K562 treated with DMSO at 1 percent for 4 hours (cell line): Measurements from ENCODE around the gene GPATCH8. TPM values are rescaled to one million over a fixed set of nuclear protein-coding genes. Genes with fewer than 3 reads are reported as not detected.

Source experiments
- total RNA-seq: library from RNA; unstranded; fragments of 300-600 nt; gene quantifications from 2 replicates; pipeline ENCODE4 v1.2.3, GENCODE V29; 2022; ENCODE audit not compliant: insufficient read depth

Gene GPATCH8
- total RNA-seq = 17.6 and 18.3 TPM in 2 replicates

GRCh38 chr17:44503147-44504029 is at the start of gene GPATCH8:
Gene GPATCH8 (minus strand): TSS chr17:44503406. CDS start chr17:44503370, 36 bp downstream.

GRCh38 chr17:44389281-44389680 is 113.9 kb downstream of the GPATCH8 start, which contains the start of gene ITGA2B:
Gene ITGA2B (minus strand): TSS chr17:44389649. CDS start chr17:44389473, 176 bp downstream.

DNA sequence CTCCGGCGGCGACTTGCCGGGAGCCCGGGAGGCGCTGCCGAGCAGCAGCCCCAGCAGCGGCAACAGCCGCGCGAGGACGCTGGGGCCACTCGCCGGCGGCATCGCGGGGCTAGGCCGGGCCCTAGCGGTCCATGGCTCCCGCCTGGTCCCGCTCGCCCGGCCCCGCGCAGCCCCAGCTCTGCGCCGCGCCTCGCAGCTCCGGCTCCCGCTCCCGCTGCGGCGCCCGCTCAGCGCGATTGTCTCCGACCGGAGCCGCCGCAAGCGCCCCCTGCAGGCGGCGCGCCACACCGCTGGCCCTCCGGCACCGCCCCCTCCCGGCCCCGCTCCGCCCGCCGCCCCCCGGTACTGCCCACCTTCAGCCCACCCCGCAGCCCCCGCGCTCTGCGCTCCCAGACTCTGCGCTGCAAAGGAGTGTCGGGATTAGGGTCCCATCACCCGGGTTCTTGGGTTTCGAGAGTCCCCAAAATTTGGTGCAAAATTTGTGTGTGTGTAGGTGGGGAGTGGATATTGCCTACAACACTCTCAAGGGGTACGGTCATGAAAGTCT is 139.5 kb downstream of the GPATCH8 start, which contains the start of gene FAM171A2:
TSS of gene FAM171A2 (minus strand) at position 241 of the 547 bp plus-strand sequence. CDS start at position 102, 139 bp downstream.

Other genes with a start within 250 kb of the GPATCH8 start
- 14.3 and 22.0 TPM in 2 replicates for gene SLC4A1, start 235.3 kb downstream of the GPATCH8 start, total RNA-seq
- 3.0 TPM in 1 of 2 replicates, not detected in the other for gene RUNDC3A, start 194.8 kb downstream of the GPATCH8 start, total RNA-seq
- gene SLC25A39, start 178.6 kb downstream of the GPATCH8 start, total RNA-seq = 222 and 250 TPM in 2 replicates
- 253 and 280 TPM in 2 replicates for gene GRN, start 158.1 kb downstream of the GPATCH8 start, total RNA-seq
- gene FAM171A2, start 139.6 kb downstream of the GPATCH8 start, total RNA-seq = 14.1 and 14.8 TPM in 2 replicates
- 5.1 and 8.4 TPM in 2 replicates for gene ITGA2B, start 113.8 kb downstream of the GPATCH8 start, total RNA-seq
- 8.0 and 10.4 TPM in 2 replicates for gene FZD2, start 54.1 kb upstream of the GPATCH8 start, total RNA-seq
- gene MEIOC, start 153.1 kb upstream of the GPATCH8 start, total RNA-seq = not detected in 2 replicates
- gene CCDC43, start 186.4 kb upstream of the GPATCH8 start, total RNA-seq = 12.0 and 14.9 TPM in 2 replicates
- 11.9 and 21.0 TPM in 2 replicates for gene DBF4B, start 205.3 kb upstream of the GPATCH8 start, total RNA-seq